Activated T-helper 1 cell treated with Interleukin-2 at 50 U/mL for 16 hours (primary cell): ENCODE results near the gene VIL1.

Source experiments
- DNase-seq: peaks from one replicate; pipeline ENCODE4 v3.0.0-alpha.2; 2020; ENCODE audit warnings: low read depth

Gene VIL1

DNA sequence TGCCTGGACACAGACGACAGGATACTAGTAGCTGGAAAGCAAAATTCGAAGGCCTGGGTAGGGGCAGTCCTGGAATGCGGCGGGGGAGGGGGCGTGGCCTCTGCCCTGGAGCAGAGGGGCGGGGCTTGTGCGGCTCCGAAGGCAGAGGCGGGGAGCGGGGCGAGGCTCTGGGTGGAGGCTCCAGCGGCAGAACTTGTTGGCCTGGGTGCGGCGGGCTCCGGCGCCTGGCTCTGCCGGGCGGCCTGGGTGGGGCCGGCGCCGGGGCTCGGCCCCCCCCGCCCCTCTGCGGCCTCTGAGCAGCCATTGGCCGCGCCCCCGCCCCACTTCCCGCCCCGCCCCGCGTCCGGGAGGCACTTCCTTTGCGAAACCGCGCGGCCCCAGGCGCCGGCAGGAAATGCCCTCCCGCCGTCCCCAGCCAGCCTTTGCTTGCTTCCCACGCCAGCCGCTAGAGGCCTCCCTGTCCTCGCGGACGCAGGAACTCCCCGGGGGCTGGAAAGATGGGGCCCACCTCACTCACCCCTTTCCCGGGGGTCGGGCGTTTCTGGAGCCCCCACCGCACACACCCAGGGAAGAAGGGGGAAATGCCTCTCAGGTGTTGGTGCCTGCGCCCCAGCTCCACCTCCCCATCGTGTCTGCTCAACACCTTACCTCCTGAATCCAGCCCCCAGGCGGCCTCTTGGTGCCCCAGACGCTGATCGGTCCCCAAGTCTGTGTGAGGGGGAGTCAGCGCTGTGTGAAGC lies 12.5 kb upstream of the VIL1 start:
- DNase-seq, result peak; percentile 94

DNA sequence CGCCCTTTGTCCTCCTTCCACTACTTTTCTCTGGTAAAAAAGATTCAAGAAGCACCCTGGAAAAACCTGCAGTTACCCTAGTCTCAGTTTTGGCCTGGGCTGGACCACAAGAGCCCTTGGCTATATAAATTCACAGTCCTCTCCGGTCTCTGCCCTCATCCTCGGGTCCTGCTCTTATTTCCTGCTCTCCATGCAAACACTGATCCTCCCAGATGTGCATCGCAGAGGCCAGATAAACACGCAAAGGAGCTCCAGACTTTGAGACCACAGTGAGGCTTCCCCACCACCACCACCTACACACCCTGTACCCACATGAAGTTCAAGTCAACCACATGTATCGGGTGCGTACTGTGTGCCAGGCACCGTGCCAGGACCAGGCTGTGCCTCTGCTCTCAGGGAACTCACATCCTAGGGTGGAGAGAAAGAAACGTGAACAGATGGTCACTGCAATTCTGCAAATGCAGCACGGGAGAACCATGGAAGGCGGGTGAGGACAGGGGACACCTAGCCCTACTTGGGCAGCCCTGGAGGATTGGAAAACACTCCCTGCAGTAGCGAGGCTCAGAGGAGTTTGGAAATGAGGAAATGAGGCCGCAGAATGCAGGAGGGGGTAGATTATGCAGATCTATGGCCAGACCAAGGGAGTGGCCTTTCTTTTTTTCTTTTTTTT lies 11.8 kb upstream of the VIL1 start:
- peak; percentile 56 for DNase-seq

DNA sequence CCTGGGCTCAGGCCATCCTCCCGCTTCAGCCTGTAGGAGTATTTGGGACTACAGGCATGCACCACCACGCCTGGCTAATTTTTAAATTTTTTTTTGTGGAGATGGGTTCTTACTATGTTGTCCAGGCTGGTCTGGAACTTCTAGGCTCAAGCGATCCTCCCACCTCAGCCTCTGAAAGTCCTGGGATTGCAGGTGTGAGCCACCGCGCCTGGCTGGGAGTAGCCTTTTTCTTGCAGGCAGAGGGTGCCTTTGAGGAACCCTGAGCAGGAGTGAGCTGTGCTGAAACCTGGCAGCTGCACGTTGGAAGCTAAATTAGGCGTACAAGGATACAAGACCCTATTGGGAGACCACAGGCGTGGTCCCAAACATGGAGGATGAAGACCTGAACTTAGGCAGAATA lies 11.2 kb upstream of the VIL1 start:
- no peak for DNase-seq

DNA sequence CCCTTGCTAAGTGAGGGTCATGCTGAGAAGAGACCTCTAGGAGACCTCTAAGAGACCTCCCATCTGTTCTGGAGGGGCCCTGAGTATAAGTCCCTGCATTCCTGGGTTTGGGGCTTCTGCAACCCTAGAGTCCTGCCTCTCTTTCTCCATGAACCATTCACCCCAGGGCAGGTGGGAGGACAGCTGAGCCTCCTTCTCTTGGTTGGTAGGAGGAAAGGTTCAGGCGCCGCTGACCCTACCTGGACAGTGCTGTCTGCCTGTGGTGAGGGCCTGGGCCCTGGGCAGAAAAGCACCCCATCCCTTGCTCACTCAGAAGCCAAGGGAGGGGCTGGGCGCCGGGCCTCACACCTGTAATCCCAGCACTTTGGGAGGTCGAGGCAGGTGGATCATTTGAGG lies 604 bp upstream of the VIL1 start:
- no peak for DNase-seq

DNA sequence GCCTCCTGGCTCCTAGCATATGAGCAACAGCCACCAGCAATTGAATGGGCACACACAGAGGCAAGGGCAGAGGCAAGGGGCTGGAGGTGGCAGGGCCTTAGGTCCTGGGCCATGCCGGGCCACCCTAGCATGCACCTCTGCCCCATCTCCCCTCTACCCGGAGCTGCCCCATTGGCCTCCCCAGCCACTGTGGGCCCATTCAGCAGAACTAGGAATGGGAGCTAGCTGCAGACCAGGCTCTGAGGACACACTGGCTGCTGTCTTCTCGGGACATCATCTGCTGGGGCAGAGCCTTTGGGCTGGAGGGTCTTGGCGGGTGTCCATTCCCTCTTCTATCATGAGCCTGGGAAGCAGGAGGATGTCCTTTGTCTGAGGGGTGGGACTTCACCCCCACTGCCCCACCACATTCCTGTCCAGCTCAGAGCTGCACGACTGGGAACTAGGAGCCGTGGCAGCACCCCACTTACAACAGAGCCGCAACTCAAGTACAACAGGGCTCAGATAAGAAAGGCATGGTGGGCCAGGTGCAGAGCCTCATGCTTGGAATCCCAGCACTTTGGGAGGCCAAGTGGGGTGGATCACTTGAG lies 800 bp downstream of the VIL1 start:
- no peak for DNase-seq

DNA sequence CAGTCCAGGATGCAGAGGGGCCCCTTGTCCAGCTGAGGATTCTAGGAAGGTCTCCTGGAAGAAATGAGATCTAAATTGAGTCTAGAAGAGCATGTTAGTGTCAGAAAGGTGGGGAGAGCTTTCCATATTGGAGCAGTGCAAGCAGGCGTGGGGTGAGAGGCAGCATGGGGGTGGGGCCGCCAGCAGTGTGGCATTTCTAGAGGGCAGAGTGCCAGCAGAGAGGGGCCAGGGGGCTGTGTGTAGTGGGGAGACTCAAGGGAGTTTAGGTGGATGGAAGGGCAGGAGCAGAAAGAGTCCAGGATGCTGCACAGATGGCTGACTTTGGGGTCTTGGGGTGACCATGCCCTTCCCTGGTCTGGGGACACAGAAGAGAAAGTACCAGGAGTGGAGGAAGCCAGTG lies 2.1 kb downstream of the VIL1 start:
- no peak for DNase-seq

DNA sequence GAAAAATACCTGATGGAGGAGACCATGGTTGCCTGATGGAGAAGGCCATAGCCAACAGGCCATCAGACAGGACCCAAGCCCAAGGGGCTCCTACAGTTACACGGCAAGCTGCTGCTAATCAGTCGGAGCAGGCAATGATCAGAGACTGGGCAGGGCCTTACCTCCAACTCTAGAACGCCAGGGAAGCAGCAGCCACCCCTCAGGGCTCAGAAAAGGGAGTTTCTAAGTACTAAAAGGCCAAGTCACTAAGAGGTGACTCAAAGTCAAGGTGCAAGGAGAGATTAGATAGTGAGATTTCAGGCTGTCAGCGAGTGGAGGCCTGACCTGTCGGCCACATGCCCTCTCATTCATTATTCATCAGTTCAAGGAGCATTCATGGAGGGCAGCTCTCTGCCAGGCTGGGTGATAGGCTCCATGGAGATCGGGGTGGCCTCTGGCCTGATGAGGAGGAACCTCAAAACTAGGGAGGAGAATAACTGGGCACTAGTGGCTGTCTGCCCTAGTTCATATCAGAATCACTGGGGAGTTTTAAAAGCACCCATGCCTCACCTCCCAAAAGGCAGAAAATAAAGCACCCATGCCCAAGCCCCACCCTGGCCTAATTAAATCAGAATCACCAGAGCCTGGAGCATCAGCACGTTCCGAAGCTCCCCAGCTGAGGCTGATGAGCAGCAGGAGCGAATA lies 3.6 kb downstream of the VIL1 start:
- DNase-seq, result no peak

DNA sequence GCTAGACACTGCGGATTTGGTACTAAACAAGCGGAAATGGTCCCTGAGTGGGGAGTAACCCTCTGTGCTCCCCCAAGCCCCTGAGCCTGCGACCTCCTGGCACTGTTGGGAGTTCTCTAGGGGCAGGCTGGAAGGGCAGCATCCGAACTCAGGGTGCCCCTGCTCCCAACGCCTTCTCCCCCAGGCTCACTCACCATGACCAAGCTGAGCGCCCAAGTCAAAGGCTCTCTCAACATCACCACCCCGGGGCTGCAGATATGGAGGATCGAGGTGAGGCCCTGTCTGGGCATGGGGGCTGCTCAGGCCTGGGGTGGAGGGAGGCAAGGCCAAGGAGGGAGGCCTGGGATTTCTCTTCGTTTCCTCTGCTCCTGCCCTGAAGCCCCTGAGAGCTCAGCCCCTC lies 4.7 kb downstream of the VIL1 start:
- no peak for DNase-seq

DNA sequence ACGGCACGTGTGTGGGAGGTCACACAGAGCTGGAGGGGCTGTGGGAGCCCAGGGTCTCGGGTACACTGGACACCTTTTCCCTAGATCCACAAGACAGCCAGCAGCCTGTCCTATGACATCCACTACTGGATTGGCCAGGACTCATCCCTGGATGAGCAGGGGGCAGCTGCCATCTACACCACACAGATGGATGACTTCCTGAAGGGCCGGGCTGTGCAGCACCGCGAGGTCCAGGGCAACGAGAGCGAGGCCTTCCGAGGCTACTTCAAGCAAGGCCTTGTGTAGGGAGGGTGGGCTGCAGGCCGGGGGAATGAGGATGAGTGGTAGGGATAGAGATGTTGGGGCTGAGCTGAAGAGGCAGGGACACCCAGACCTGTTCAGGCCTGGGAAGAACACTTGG lies 6.6 kb downstream of the VIL1 start:
- DNase-seq, result no peak

DNA sequence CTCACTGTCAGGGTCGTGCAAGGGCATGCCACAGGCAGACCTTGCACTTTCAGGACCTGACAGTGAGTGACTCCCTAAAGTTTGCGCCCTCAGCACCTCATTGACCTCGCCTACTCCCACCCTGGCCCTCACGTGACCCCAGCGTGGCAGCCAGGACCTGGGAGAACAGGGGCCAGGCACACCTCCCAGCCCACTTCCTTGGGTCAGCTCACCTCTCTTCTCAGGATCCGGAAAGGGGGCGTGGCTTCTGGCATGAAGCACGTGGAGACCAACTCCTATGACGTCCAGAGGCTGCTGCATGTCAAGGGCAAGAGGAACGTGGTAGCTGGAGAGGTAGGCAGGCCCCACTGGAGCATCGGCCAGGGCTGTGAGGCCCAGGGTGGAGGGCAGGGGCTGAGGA lies 8.8 kb downstream of the VIL1 start:
- no peak for DNase-seq

DNA sequence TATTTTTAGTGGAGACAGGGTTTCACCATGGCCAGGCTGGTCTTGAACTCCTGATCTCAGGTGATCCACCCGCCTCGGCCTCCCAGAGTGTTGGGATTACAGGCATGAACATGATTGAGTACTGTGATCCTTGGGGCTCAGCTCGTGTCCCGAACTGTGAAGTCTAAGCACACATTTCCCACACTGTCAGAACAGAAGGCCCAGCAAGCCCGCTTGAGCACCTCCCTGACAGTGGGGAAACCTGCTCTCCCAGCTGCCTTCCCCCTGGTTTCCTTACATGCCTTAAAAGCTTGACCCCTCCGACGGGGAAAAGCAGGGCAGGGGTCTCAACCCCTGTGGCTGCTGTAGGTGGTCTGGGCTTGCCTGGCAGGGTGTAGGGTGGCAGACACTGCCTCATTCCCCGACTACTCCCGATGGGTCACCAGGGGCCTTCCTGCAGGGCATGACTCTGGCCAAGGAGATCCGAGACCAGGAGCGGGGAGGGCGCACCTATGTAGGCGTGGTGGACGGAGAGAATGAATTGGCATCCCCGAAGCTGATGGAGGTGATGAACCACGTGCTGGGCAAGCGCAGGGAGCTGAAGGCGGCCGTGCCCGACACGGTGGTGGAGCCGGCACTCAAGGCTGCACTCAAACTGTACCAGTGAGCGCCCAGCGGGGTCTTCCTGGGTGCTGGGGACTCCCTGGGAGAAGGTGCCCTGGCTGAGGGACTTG lies 10.1 kb downstream of the VIL1 start:
- no peak for DNase-seq

DNA sequence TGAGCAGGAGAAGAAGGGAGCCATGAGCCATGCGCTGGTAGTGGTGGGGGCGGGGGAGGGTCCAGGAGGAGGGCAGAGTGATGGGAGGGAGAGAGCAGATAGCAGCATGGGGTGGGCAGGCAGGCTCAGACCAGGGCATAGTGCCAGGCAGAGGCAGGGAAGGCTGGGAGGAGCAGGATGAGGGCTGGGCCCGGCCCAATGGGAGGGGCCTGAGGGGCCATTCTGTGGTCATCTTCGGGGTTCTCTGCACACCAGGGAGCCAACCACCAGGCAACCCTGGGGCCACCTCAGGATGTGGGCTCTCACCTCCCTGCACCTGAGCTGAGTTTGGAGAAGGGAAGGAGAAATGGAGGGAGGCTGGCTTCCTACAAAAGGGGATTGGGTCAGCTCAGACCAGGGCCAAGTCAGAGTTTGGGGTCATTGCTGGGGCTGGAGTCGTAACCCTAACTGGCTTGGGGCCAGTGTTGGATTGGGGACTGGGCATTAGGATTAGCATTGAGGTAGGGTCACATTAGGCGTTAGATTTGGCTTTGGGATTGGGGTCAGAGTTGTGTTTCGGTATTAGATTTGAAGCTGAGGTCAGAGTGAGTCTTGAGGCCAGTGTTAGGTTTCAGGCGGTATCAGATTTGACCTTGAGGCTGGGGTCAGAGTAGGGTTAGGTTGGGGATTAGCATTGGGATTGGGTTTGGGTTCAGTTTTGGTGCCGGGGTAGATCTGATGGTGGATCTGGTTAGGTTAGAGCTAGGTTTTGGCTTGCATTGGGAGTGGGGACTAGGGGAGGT lies 11.2 kb downstream of the VIL1 start:
- DNase-seq, result no peak

DNA sequence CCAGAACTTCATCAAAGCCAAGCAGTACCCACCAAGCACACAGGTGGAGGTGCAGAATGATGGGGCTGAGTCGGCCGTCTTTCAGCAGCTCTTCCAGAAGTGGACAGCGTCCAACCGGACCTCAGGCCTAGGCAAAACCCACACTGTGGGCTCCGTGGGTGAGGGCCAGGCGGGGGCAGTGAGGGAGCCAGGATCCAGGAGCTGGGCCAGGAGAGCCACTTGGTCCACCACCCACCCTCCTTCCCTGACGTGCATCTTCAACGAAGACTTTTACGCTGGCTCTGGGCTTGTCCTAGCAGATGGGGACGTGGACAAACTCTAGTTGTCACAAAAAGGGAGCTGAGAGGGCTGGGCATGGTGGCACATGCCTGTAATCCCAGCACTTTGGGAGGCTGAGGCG lies 11.8 kb downstream of the VIL1 start:
- no peak for DNase-seq

DNA sequence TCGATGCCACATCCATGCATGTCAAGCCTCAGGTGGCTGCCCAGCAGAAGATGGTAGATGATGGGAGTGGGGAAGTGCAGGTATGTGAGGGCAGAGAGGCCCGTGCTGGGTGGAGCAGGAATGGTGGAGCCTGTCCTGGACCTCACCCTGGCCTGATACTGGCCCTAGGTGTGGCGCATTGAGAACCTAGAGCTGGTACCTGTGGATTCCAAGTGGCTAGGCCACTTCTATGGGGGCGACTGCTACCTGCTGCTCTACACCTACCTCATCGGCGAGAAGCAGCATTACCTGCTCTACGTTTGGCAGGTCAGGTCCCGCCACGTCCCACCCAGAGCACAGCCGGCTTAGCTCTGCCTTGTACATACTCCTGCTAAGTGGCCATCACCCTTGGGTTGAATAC lies 13.0 kb downstream of the VIL1 start:
- DNase-seq, result no peak

DNA sequence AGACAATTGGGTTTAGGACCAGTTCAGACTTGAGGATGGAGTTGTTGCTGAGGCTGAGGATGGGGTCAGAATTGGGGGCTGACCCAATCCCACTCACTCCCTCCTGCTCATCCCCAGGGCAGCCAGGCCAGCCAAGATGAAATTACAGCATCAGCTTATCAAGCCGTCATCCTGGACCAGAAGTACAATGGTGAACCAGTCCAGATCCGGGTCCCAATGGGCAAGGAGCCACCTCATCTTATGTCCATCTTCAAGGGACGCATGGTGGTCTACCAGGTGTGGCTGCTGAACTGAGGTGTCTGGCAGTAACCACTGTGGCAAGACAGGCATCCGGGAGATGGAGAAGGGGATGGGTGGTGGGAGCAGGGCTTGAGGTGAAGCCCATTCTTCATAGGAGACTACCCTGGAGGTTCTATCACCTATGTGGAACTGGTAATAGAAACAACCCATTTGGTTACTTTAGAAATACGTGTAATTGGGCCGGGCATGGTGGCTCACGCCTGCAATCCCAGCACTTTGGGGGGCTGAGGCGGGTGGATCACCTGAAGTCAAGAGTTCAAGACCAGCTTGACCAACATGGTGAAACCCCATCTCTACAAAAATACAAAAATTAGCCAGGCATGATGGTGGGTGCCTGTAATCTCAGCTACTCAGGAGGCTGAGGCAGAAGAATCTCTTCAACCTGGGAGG lies 13.9 kb downstream of the VIL1 start:
- no peak for DNase-seq

DNA sequence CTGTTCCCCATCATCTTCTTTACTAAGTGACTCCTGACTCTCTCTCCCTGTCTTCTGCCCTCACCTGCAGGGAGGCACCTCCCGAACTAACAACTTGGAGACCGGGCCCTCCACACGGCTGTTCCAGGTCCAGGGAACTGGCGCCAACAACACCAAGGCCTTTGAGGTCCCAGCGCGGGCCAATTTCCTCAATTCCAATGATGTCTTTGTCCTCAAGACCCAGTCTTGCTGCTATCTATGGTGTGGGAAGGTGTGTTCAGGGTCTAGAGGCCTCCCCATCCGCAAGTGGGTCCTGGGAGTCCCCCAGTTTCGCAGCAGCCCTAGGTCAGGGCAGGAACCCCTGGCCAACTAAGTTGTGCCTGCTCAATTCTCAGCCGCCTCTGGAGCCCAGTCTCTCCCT lies 15.5 kb downstream of the VIL1 start:
- no peak for DNase-seq

DNA sequence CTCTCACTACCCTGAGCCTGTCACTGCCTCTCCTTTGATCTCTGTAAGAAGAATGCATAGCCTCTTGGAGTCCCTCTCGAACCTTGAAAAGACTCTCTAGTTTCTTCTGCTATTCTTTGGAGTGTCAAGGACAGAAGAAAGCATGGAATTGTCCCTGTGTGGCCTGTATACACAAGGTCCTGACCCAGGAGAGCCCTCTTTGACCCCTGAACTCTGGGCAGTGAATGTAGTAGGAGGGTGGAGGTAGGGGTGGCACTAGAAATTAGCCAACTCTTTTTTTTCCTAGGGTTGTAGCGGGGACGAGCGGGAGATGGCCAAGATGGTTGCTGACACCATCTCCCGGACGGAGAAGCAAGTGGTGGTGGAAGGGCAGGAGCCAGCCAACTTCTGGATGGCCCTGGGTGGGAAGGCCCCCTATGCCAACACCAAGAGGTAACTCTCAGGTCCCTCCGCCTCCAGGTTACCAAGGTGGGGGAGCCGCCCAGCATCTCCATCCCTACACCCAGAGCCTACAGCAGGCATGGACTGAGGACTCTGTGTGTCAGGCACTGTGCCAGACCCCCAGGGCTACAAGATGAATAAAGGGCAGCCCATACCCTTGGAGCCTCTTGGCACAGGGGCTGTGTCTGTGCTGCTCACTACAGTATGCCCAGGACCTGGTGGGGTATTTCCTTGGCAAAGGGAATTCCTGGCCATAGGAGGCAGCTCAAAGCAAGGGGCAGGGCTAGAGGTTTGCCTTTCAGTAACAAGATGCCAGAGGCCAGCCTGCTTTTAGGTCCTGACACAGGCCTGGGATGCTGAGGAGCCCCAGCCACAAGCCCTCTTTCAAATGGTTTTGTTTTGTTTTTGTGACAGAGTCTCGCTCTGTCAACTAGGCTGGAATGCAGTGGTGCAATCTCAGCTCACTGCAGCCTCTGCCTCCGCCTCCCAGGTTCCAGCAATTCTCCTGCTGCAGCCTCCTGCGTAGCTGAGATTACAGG lies 16.4 kb downstream of the VIL1 start:
- DNase-seq, result no peak

DNA sequence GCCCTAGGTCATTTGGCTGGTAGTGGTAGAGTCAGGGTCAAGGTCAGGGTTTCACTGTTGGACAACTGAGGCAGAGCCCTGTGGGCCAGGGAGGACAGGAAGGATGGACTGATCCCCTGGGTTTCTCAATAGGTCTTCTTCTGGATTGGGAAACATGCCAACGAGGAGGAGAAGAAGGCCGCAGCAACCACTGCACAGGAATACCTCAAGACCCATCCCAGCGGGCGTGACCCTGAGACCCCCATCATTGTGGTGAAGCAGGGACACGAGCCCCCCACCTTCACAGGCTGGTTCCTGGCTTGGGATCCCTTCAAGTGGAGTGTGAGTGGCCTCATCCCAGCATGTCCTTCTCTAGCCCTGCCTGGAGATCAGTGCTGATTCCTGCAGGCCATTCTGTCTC lies 18.1 kb downstream of the VIL1 start:
- no peak for DNase-seq

DNA sequence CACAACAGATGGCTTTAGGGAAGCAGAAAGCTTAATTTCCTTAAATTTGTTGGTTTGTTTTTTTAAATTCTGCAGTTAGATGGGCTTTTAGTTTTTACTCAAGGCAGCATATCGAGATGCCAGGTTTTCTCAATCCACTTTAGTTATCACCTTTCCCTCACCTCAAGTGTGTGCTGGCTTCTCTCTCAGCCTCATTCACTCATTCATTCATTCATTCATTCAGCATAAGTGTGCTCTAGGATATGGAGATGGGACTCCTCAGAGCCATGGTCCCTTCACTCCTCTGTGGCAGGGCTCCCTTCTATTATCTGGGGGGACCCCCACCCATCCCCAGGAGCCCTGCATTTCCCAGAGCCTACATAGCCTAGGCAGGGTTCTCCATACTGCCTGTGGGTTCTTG lies 19.0 kb downstream of the VIL1 start:
- DNase-seq, result no peak

DNA sequence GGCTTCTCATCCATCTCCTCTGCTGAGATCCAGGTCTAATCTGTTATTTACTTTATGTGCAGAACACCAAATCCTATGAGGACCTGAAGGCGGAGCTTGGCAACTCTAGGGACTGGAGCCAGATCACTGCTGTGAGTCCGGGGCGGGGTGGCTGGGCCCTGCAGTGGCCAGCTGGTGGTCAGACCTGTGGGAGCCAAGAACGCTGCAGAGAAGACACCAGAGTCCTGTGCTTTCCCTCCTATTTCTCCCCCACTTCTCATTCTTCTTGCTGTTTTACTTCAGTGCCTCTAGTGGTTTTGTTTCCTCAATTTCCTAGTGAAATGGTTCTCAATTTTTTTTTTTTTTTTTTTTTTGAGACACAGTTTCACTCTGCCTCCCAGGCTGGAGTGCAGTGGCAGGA lies 19.7 kb downstream of the VIL1 start:
- no peak for DNase-seq
